Neural crest cell (in vitro differentiated cells): ENCODE measurements around the gene ZBTB24. TPM values are rescaled to one million over a fixed set of nuclear protein-coding genes. Genes with fewer than 3 reads are reported as not detected.

ENCODE experiments used
- DNase-seq: peaks from one replicate; pipeline ENCODE4 v3.0.0; 2021; ENCODE audit warnings: low read depth, mixed read lengths, low spot score
- H3K27ac Mint-ChIP-seq: one replicate; pipeline ENCODE4 v1.8.0; 2021; ENCODE audit warnings: mild to moderate bottlenecking, mixed read lengths; ENCODE audit not compliant: unreplicated experiment
- H3K27me3 Mint-ChIP-seq: 2 replicates; pipeline ENCODE4 v1.8.0; 2021; ENCODE audit warnings: low read depth, mild to moderate bottlenecking, mixed read lengths
- H3K36me3 Mint-ChIP-seq: 2 replicates; pipeline ENCODE4 v1.8.0; 2021; ENCODE audit warnings: low read depth, mild to moderate bottlenecking, mixed read lengths
- H3K4me1 Mint-ChIP-seq: 2 replicates; pipeline ENCODE4 v1.8.0; 2021; ENCODE audit warnings: mixed read lengths
- H3K4me3 Mint-ChIP-seq: one replicate; pipeline ENCODE4 v1.8.0; 2021; ENCODE audit warnings: mild to moderate bottlenecking, mixed read lengths
- H3K9me3 Mint-ChIP-seq: 2 replicates; pipeline ENCODE4 v1.8.0; 2021; ENCODE audit warnings: mixed read lengths
- total RNA-seq: library from RNA; stranded (reverse); gene quantifications from 2 replicates; pipeline ENCODE4 v1.2.1, GENCODE V29; 2021
- TF ChIP-seq, protein P1 (sequence below): fragments of 200-600 bp; sonication (generic); conservative IDR thresholded peaks from 2 replicates; pipeline ENCODE4 v1.5.0; 2021; ENCODE audit warnings: antibody characterized with exemption, mild to moderate bottlenecking

The ZBTB24 gene
- total RNA-seq, 1 donor from 2014 or later = 10.5 TPM

DNA sequence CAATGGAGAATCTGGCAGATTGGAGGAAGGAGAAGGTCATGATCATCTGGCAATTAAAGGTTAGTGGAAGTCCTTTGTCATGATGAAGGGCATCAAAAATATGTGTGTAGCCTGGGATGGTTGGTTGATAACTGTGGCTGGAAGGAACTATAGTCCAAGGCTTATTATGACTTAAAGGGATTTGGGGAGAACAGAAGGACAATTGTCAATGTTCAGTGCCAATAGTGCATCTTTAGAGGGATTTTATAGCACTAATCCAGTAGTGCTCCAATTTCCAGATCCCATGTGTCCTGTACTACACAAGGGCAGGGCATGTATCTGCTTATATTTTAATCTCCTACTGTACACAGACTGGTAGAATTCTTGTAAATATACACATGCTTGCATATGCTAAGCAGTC lies 5.0 kb upstream of the ZBTB24 start:
- H3K27me3 Mint-ChIP-seq = peaks cover 19% of the 10 kb centered on the region
- H3K4me1 Mint-ChIP-seq = peaks cover 6% of the 10 kb centered on the region
- TF ChIP-seq, protein P1, sequence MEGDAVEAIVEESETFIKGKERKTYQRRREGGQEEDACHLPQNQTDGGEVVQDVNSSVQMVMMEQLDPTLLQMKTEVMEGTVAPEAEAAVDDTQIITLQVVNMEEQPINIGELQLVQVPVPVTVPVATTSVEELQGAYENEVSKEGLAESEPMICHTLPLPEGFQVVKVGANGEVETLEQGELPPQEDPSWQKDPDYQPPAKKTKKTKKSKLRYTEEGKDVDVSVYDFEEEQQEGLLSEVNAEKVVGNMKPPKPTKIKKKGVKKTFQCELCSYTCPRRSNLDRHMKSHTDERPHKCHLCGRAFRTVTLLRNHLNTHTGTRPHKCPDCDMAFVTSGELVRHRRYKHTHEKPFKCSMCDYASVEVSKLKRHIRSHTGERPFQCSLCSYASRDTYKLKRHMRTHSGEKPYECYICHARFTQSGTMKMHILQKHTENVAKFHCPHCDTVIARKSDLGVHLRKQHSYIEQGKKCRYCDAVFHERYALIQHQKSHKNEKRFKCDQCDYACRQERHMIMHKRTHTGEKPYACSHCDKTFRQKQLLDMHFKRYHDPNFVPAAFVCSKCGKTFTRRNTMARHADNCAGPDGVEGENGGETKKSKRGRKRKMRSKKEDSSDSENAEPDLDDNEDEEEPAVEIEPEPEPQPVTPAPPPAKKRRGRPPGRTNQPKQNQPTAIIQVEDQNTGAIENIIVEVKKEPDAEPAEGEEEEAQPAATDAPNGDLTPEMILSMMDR = no peak
- no peaks in the 10 kb centered on the region for H3K9me3 Mint-ChIP-seq
- no peak overlapping the region for H3K4me3 Mint-ChIP-seq
- H3K27ac Mint-ChIP-seq = no peak overlapping the region
- no peaks in the 10 kb centered on the region for H3K36me3 Mint-ChIP-seq
- DNase-seq = no peak

- peak overlapping the region; percentile 19 for H3K4me3 Mint-ChIP-seq
- H3K4me1 Mint-ChIP-seq = peaks cover 17% of the 10 kb centered on the region
- peaks cover 9% of the 10 kb centered on the region for H3K36me3 Mint-ChIP-seq
- peaks cover 19% of the 10 kb centered on the region for H3K27me3 Mint-ChIP-seq
- H3K9me3 Mint-ChIP-seq = no peaks in the 10 kb centered on the region
- H3K27ac Mint-ChIP-seq = no peak overlapping the region
- TF ChIP-seq, protein P1 = no peak
- DNase-seq = no peak
These were observed 3.0 kb upstream of the ZBTB24 start for GRCh38 chr6:109486068-109486467.

DNA sequence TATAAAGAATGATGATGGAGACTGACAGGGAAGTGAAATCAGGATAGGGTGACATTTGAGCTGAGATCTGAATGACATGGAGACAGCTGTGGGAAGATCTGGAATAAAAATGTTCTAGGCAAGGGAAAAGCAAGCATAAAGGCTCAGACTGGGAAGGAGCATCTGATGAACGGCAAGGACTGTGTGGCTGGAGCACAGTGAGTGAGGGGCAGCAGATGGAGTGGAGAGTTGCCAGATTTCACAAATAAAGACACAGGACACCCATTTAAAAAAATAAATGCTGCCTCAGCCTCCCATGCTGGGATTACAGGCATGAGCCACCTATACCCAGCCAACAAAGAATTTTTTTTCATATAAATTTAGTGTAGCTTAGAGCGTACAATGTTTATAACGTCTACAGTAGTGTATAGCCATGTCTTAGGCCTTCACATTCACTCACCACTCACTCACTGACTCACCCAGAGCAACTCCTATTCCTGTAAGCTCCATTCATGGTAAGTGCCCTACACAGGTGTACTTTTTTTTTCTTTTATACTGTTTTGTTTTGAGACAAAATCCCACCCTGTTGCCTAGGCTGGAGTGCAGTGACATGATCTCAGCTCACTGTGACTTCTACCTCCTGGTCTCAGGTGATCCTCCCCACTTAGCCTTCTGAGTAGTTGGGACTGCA lies 2.4 kb upstream of the ZBTB24 start:
- Mint-ChIP-seq H3K4me1 (peaks cover 21% of the 10 kb centered on the region), H3K4me3 (no peak overlapping the region), H3K27ac (peak overlapping the region; percentile 5), H3K36me3 (peaks cover 12% of the 10 kb centered on the region), H3K27me3 (peaks cover 19% of the 10 kb centered on the region), H3K9me3 (no peaks in the 10 kb centered on the region)
- no peak for DNase-seq
- TF ChIP-seq, protein P1 = no peak

DNA sequence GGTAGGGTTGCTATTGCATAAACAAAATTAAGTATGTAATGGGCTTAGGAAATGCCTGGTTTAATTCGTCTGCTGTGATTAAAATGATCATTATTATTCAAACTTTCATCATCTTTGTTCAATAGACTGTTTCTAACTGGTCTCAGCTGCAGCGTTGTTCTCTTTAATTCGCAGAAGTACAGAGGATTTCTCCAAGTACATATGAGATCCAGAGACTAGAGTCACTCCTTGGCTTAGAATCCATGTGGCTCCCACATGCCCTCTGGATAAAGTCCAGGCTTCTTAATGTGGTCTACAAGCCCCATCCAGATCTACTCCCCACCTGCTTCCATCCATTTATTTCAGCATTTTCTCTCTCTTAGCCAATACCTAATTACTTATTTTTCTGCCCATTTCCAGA lies 1.1 kb upstream of the ZBTB24 start:
- Mint-ChIP-seq H3K27ac (no peak overlapping the region), H3K4me3 (peak overlapping the region; percentile 84), H3K9me3 (no peaks in the 10 kb centered on the region), H3K36me3 (peaks cover 17% of the 10 kb centered on the region), H3K4me1 (peaks cover 27% of the 10 kb centered on the region), H3K27me3 (peaks cover 19% of the 10 kb centered on the region)
- DNase-seq = no peak
- TF ChIP-seq, protein P1 = no peak

- TF ChIP-seq, protein P1 = no peak
- peaks cover 32% of the 10 kb centered on the region for H3K4me1 Mint-ChIP-seq
- no peak for DNase-seq
- no peaks in the 10 kb centered on the region for H3K9me3 Mint-ChIP-seq
- H3K4me3 Mint-ChIP-seq = peak overlapping the region; percentile 84
- peaks cover 18% of the 10 kb centered on the region for H3K36me3 Mint-ChIP-seq
- H3K27me3 Mint-ChIP-seq = peaks cover 19% of the 10 kb centered on the region
- H3K27ac Mint-ChIP-seq = no peak overlapping the region
These were observed 677 bp upstream of the ZBTB24 start for GRCh38 chr6:109483735-109484057.
